Hematopoietic multipotent progenitor cell treated with erythropoietin and hydrocortisone succinate and interleukin-3 and kit ligand, for 6 days (in vitro differentiated cells): ENCODE measurements around the gene ZNF524.
A peak's percentile ranks its signal among the peaks of the same experiment; 100 is the strongest.

ENCODE experiments used
- DNase-seq: peaks from one replicate; pipeline ENCODE4 v3.0.0-alpha.2; 2015

ZNF524 gene

DNA sequence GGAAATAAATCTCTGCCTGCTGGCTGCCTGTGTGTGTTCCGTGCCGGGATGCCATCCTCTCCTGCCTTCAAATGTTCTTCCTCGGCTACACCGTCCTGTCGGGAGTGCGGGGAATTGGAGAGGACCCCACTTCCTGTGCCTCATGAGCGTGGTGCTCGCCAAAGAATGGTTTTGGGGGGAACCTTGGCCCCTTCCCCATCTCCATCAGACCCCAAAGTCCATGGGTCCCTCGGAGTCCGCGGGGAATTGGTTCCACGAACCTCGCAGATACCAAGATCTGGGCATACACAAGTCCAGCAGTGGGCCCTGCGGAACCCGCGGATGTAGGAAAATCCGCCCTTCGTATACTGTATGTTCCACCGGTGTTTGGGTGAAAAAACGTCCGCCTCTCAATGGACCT, 3.0 kb downstream of the ZNF524 start:
- no peak for DNase-seq

GRCh38 chr19:55603581-55604292, 3.6 kb downstream of the ZNF524 start:
- DNase-seq = peak; percentile 66

- peak; percentile 99 for DNase-seq
Measured at GRCh38 chr19:55605207-55605636, 5.1 kb downstream of the ZNF524 start.

- peak; percentile 92 for DNase-seq
Measured at GRCh38 chr19:55605637-55606470, 5.8 kb downstream of the ZNF524 start, which contains the start of gene ZNF865. TSS of gene ZNF865 (plus strand) at chr19:55605647. CDS start at chr19:55613619, 7,972 bp downstream.

DNA sequence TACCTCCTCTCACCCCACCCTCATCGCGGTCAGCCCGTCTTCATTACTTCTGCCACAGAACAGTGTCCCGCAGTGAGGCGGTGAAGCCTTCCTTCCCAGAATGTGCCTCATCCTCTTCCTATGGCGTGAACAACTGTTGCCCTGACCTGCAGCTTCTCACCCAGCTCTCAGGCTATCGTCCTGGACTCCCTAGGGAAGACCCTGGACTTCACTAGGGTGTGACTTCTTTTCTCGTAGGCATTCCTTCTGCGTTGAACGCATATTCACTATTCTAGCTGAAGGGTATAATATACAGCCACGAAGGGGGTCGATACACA, 6.3 kb downstream of the ZNF524 start:
- no peak for DNase-seq

DNA sequence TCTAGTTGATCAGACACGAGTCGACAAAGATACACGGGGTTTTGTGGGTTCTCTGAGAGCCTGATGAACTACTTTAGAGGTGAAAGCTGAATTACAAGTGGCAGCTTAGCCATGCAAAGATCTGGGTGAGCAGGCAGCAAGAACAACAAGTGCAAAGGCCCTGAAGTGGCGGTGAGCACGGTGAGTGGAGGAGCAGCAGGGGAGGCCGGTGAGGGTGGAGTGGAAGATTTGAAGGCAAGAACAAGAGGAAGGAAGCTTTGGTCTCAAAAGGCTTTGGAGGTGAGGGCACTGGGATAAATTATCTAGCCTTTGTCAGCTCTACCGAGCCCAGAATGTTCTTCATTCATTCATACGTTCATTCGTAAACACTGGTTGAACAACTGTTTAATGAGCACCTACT, 6.7 kb downstream of the ZNF524 start:
- DNase-seq = no peak

GRCh38 chr19:55609326-55609725, 9.2 kb downstream of the ZNF524 start:
- DNase-seq = no peak

DNA sequence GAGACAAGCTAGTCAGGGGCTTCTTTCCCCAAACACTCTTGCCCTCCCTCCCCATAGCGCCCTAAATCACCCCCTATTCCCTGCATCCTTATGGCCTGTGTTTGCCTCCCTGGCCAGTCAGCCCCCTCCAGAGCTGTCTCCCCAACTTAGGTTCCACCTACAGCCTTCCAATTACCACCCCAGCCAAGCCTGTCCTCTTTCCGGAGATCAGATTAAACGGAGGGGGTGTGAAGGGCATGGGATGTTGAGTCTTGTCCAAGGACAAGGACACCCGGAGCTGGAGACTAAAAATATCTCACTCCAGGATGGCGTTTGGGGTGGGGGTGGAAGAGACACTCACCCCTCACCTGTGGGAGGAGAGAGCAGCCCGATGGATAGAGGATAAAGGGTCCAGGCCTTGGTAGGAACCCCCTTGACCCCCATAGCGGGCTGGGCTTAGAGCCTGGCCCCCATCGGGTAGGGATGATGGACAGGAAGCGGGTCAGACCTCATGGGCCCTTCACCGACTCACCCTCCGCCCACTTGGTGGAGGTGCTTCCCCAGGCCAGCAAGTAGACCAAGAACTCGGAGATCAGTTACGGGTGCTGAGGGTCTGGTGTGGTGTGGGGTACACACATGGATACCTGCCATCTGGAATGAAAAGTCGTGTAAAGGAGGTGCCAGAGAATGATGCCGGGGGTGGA, 11.4 kb downstream of the ZNF524 start:
- DNase-seq = no peak

GRCh38 chr19:55611983-55612645, 12.0 kb downstream of the ZNF524 start:
- DNase-seq = no peak

GRCh38 chr19:55613396-55613795, 13.3 kb downstream of the ZNF524 start:
- no peak for DNase-seq

GRCh38 chr19:55613930-55614710, 14.0 kb downstream of the ZNF524 start:
- DNase-seq = no peak

DNA sequence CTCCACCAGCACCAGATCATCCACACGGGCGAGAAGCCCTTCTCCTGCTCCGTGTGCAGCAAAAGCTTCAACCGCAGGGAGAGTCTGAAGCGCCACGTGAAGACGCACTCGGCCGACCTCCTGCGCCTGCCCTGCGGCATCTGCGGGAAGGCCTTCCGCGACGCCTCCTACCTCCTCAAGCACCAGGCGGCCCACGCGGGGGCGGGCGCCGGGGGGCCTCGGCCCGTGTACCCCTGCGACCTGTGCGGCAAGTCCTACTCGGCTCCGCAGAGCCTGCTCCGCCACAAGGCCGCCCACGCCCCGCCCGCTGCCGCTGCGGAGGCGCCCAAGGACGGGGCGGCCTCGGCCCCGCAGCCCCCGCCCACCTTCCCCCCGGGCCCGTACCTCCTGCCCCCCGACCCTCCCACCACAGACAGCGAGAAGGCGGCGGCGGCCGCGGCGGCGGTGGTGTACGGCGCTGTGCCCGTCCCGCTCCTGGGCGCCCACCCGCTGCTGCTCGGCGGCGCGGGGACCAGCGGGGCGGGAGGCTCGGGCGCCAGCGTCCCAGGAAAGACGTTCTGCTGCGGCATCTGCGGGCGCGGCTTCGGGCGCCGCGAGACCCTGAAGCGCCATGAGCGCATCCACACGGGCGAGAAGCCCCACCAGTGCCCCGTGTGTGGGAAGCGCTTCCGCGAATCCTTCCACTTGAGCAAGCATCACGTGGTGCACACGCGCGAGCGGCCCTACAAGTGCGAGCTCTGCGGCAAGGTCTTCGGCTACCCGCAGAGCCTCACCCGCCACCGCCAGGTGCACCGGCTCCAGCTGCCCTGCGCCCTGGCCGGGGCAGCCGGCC, 14.8 kb downstream of the ZNF524 start:
- DNase-seq = no peak

- DNase-seq = no peak
Measured at GRCh38 chr19:55615543-55616394, 15.7 kb downstream of the ZNF524 start.

DNA sequence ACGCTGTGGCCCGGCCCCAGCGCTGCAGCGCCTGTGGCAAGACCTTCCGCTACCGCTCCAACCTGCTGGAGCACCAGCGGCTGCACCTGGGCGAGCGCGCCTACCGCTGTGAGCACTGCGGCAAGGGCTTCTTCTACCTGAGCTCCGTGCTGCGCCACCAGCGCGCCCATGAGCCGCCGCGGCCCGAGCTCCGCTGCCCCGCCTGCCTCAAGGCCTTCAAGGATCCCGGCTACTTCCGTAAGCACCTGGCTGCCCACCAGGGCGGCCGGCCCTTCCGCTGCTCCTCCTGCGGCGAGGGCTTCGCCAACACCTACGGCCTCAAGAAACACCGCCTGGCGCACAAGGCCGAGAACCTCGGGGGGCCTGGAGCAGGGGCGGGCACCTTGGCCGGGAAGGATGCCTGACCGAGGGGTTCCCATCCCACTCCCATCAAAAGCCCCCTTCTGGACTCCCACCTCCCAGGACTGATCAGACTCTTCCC, 16.3 kb downstream of the ZNF524 start:
- no peak for DNase-seq

DNA sequence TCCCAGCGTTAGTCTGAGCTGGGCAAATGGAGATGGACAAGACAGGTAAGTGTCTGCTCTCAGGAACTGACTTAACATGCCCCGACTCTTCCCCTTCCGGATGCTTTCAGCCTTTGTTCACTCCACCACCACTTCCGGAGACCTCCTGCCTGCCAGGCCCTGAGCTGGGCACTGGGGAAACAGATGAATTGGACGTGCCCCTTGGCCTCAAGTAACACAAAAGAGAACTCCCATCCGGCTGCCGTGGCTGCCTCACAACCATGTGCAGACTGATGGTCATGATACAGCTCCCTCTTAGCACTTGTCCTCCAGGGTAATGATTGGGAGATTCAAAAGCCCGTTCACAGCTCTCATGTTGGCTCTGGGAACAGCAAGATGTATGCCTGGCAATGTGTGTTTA, 17.3 kb downstream of the ZNF524 start:
- no peak for DNase-seq

DNA sequence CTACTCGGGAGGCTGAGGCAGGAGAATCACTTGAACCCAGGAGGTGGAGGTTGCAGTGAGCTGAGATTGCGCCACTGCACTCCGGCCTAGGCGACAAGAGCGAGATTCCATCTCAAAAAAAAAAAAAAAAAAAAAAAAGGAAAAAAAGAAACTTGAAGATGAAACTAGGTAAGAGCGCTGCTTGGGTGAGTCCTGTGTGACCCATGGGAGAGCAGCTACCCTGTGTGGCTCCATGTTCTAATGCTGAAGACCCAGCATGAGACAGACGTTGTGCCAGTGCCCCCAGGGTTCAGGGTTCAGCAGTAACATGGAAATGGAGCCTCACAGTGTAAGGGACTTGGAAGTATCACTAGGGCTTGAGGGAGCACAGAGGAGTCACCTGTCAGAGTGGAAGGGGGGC, 18.3 kb downstream of the ZNF524 start:
- no peak for DNase-seq

DNA sequence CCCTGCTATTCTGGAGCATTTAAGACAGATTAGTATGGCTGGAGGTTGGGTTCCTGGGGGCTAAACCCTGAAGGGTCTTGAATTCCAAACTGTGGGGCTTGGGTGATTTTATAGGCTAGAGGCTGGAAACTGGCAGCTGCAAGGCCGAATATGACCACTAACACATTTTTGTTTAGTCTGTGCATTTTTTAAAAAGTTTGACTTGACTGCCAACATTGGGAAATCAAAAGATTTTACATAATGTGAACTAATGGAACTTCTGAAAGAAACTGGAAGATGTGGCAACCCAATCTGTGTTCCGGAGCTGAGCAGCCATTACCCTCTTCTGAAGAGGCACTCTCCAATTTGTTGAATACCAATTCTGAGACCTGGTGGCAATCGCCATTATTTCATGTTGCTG, 19.2 kb downstream of the ZNF524 start:
- no peak for DNase-seq

- peak; percentile 77 for DNase-seq
Measured at GRCh38 chr19:55620410-55621204, 20.5 kb downstream of the ZNF524 start.

DNA sequence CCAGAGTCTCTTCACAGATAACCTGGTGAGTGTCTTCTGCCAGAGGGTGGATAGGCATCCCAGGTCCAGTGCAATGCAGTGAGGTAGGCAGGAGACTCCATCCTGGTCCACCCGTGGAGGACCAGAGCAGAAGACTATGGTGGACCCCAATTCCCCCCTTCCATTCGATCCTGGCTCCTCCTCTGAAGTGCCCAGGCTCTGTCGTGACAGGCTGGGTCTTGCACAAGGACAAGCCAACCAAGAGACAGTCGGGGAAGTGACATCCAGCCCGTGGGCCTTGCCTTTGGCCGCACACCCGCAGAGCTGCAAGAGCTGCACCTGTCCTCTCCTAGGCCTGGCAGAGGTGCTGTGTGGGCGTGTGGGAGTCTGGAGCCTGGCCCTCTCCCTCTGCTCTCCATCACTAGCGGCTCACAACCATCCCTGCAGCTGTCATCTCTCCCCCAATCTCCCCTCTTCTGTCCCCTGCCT, 21.2 kb downstream of the ZNF524 start:
- no peak for DNase-seq
